HG02763 (cell line): Measurements from ENCODE around the gene RMC1.
"Not testable (repeated sequence)": the region's sequence is repeated elsewhere in the genome, so short reads cannot be mapped to it uniquely, and the experiment has no call there.

Source experiments
- ATAC-seq: cut with Tn5 transposase; IDR thresholded peaks from one replicate; pipeline ENCODE4 v1.9.1; 2021; ENCODE audit warnings: mild to moderate bottlenecking, moderate library complexity; ENCODE audit not compliant: unreplicated experiment

Gene RMC1

GRCh38 chr18:23495723-23496440 is 7.4 kb upstream of the RMC1 start:
- no peak for ATAC-seq

GRCh38 chr18:23498117-23498516 is 5.2 kb upstream of the RMC1 start:
- ATAC-seq, result no peak

GRCh38 chr18:23498877-23499276 is 4.4 kb upstream of the RMC1 start:
- no peak for ATAC-seq

GRCh38 chr18:23499291-23499781 is 4.0 kb upstream of the RMC1 start:
- no peak for ATAC-seq

GRCh38 chr18:23501626-23502025 is 1.7 kb upstream of the RMC1 start:
- no peak for ATAC-seq

GRCh38 chr18:23502516-23503037 is 734 bp upstream of the RMC1 start:
- ATAC-seq, result no peak

- no peak for ATAC-seq
Measured at GRCh38 chr18:23503963-23504344, 643 bp downstream of the RMC1 start.

- peak; percentile 36 for ATAC-seq
Measured at GRCh38 chr18:23504720-23505119, 1.4 kb downstream of the RMC1 start.

GRCh38 chr18:23506393-23506792 is 3.1 kb downstream of the RMC1 start:
- no peak for ATAC-seq

- ATAC-seq, result not testable (repeated sequence)
Measured at GRCh38 chr18:23510923-23511322, 7.6 kb downstream of the RMC1 start.

GRCh38 chr18:23512216-23512615 is 8.9 kb downstream of the RMC1 start:
- not testable (repeated sequence) for ATAC-seq

GRCh38 chr18:23512641-23513040 is 9.3 kb downstream of the RMC1 start:
- no peak for ATAC-seq

- ATAC-seq, result peak; percentile 75
Measured at GRCh38 chr18:23515911-23516546, 12.7 kb downstream of the RMC1 start.

GRCh38 chr18:23519734-23520133 is 16.4 kb downstream of the RMC1 start:
- no peak for ATAC-seq

GRCh38 chr18:23521271-23521670 is 18.0 kb downstream of the RMC1 start:
- no peak for ATAC-seq

- ATAC-seq, result no peak
Measured at GRCh38 chr18:23521907-23522306, 18.6 kb downstream of the RMC1 start.

GRCh38 chr18:23523429-23524212 is 20.3 kb downstream of the RMC1 start:
- ATAC-seq, result no peak

GRCh38 chr18:23524213-23524707 is 20.9 kb downstream of the RMC1 start:
- ATAC-seq, result no peak

GRCh38 chr18:23526501-23527063 is 23.3 kb downstream of the RMC1 start:
- no peak for ATAC-seq

GRCh38 chr18:23528580-23529472 is 25.5 kb downstream of the RMC1 start:
- no peak for ATAC-seq
